HFF-Myc (cell line): ENCODE results near the gene PCDH1.
A peak's percentile ranks its signal among the peaks of the same experiment; 100 is the strongest.

Experiments used
- DNase-seq: peaks from one replicate; pipeline ENCODE4 v3.0.0-alpha.2; 2011; ENCODE audit warnings: low read depth; ENCODE audit errors: extremely low read depth
- H3K4me3 ChIP-seq: replicated peaks from 2 replicates; pipeline ENCODE4 v1.5.1; 2011; ENCODE audit warnings: low read depth, mild to moderate bottlenecking, control low read depth, low read length
- TF ChIP-seq, protein P1 (sequence below): IDR thresholded peaks from 2 replicates; pipeline ENCODE4 v1.5.1; 2012; ENCODE audit warnings: mild to moderate bottlenecking, low read depth, low read length, control low read depth; ENCODE audit errors: missing control alignments

PCDH1 gene

GRCh38 chr5:141856037-141856790, 22.0 kb downstream of the PCDH1 start:
- TF ChIP-seq, protein P1, sequence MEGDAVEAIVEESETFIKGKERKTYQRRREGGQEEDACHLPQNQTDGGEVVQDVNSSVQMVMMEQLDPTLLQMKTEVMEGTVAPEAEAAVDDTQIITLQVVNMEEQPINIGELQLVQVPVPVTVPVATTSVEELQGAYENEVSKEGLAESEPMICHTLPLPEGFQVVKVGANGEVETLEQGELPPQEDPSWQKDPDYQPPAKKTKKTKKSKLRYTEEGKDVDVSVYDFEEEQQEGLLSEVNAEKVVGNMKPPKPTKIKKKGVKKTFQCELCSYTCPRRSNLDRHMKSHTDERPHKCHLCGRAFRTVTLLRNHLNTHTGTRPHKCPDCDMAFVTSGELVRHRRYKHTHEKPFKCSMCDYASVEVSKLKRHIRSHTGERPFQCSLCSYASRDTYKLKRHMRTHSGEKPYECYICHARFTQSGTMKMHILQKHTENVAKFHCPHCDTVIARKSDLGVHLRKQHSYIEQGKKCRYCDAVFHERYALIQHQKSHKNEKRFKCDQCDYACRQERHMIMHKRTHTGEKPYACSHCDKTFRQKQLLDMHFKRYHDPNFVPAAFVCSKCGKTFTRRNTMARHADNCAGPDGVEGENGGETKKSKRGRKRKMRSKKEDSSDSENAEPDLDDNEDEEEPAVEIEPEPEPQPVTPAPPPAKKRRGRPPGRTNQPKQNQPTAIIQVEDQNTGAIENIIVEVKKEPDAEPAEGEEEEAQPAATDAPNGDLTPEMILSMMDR = no peak
- H3K4me3 ChIP-seq = no peak overlapping the region
- DNase-seq = no peak

DNA sequence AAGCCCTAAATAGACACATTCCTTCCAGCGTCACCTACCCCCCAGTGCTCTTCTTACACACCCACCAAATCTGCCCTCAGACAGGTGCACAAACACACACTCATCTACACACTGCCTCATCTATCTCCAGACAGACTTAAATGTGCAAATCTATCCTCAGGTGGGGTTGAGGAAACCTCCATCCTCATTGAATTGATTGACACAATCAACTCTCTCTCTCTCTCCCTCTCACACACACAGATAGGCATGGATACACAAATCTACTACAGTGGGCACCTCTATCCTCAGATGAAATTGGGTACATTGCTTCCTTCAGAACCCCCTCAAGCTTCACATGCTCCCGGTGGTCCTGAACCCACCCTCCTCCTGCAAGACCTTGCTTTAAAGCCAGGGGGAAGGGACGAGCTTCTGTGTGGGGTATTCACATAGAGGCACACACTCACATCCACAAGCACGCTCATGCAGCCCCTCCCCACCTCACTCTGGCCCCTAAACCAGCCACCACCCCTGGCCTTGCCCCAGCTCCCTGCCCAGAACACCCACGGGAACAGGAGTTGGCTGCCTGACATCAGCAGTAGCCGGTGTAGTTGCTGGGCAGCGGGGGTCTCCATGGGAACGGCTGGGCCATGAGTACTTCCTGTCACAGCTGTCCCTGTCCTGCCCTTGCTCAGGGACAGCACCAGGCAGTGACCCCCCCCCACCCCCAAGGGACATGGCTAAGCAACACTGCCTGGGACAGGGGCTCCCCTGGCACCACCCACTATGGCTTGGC, 22.8 kb downstream of the PCDH1 start:
- TF ChIP-seq, protein P1 = no peak

DNA sequence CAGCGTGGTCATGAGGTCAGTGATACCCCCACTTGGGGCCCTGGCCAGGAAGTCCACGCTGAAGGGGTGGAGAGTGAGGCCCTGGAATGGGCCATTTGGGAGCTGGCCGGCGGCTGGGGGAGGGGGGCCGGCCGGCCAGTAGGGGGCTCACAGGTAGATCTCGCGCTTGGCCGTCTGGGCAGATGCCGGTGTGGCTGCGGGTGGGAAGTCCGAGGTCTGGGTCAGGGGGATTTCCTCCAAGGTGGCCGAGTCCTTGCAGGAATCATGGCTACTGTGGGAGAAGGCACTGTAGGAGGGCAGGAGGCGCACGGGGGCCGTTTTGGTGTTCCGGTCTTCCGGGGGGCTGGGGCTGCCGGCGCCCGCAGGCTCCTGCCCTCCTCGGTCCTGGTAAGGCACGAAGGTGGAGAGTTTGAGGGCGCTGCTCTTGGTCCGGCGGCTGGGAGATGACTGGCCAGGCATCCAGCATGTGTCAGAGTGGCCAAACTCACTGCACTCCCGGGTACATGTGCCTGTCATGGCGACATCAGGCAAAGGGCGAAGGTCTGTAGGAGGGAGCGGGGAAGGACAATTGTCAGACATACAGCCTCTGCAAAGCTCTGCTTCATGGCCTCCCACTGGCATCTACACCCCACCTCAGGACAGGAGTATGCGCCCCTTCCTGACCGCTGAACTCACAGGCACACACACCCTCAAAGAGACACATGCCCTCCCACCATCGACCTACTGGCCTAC, 24.1 kb downstream of the PCDH1 start:
- TF ChIP-seq, protein P1 = peak; percentile 11
- DNase-seq = no peak
- no peak overlapping the region for H3K4me3 ChIP-seq

More for the DNA sequence above, 22.8 kb downstream of the PCDH1 start:
- DNase-seq = no peak
- H3K4me3 ChIP-seq = no peak overlapping the region

GRCh38 chr5:141852448-141852847, 25.8 kb downstream of the PCDH1 start:
- no peak for DNase-seq
- no peak overlapping the region for H3K4me3 ChIP-seq
- TF ChIP-seq, protein P1 = no peak

DNA sequence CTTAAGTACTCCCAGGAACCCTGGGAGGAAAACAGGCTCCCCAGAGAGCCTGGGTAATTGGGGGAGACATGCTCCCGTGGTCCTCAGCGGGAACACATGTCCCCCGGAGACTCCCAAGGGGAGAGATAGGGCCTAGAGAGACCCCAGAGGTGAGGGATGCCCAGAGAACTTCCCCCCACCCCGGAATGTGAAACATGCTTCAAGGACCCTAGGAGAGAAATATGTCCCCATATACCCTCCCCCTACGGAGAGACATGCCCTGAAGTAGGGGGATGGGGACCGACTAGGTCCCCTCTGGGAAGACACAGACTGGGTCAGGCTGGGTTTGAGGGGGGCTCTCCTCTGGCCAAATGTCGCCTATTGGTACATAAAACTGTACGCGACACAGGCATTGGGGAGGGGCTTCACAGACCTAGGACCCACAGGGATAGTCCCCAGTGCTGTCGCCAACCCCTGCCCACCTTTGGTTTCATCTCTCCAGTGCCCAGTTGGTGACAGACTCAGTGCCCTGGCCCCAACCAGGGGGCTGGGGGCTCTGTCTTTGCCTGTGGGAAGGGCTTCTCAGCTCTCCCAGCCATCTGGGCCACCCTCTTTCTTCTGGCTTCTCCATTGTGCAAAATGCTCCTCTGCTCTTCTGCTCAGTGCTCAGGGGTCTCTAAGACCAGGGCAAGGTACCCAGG, 26.9 kb downstream of the PCDH1 start:
- DNase-seq = no peak
- TF ChIP-seq, protein P1 = no peak
- no peak overlapping the region for H3K4me3 ChIP-seq

DNA sequence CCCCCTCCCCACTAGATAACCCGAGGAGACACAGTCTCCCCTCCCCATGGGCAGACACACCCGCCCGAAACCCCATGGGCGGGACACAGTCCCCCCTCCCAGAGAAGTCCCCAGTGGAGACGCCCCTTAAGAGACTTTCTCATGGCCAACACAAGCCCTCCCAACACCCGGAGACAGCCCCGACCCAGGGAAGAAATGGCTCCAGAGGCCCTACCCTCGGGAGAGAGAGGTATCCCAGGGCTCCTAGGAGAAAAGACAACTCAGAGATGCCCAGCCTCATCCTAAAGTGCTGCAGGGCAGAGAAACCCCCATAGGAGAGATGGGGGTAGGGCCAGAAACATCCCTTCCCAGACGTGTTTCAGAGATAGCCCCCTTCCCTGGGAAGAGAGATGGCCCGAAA, 27.4 kb downstream of the PCDH1 start:
- TF ChIP-seq, protein P1 = no peak
- DNase-seq = no peak
- H3K4me3 ChIP-seq = no peak overlapping the region
